ENCODE results near the gene RFLNA. TPM values are rescaled to one million over a fixed set of nuclear protein-coding genes. Genes with fewer than 3 reads are reported as not detected.

The RFLNA gene
- total and polyA plus RNA-seq, 8 donors, result 18.2 to 294 (median 75.8) TPM

DNA sequence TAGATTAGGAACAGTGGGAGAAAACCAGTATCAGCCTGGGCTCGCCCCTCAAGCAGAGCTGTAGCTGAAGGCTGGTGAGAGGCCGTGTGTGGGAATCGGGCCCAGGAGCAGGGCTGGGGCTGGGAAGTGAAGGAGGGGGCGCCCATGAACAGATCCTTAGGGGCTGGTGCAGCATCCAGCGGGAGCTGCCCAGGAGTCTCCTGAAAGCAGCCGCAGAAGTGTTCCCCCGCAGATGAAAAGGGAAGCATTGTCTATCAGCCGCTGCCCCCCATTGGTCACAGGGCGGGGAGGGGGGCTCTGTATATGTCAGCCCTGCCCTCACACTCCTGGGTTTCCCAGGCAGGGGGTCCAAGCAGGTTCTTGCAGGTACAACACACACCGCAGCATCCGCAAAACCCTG, 15.6 kb upstream of the RFLNA start:
- Histone ChIP-seq H3K4me1 (peaks cover 8 to 40% (median 38%) of the 10 kb centered on the region in 4 donors), H3K9me3 (peaks cover 0 to 2% (median 2%) of the 10 kb centered on the region in 4 donors), H3K27ac (no peak overlapping the region), H3K36me3 (no peaks in the 10 kb centered on the region), H3K27me3 (peaks cover 0 to 31% (median 0%) of the 10 kb centered on the region in 3 donors), H3K4me3 (no peak overlapping the region)
- intact Hi-C loops (cut with DNase I; ENCODE audit: low total_unique reads), result no loop called here
- DNase-seq, result no peak
- TF ChIP-seq POLR2AphosphoS5 (IDR thresholded peaks at IDR 0.05) (no peak), EP300 (IDR thresholded peaks at IDR 0.05) (no peak)
- TF ChIP-seq, protein P1, sequence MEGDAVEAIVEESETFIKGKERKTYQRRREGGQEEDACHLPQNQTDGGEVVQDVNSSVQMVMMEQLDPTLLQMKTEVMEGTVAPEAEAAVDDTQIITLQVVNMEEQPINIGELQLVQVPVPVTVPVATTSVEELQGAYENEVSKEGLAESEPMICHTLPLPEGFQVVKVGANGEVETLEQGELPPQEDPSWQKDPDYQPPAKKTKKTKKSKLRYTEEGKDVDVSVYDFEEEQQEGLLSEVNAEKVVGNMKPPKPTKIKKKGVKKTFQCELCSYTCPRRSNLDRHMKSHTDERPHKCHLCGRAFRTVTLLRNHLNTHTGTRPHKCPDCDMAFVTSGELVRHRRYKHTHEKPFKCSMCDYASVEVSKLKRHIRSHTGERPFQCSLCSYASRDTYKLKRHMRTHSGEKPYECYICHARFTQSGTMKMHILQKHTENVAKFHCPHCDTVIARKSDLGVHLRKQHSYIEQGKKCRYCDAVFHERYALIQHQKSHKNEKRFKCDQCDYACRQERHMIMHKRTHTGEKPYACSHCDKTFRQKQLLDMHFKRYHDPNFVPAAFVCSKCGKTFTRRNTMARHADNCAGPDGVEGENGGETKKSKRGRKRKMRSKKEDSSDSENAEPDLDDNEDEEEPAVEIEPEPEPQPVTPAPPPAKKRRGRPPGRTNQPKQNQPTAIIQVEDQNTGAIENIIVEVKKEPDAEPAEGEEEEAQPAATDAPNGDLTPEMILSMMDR (IDR thresholded peaks at IDR 0.05), result no peak
- 73 to 87% (median 85%) methylated on average over 9 to 11 of the region's 11 CpGs for WGBS, 5 donors

DNA sequence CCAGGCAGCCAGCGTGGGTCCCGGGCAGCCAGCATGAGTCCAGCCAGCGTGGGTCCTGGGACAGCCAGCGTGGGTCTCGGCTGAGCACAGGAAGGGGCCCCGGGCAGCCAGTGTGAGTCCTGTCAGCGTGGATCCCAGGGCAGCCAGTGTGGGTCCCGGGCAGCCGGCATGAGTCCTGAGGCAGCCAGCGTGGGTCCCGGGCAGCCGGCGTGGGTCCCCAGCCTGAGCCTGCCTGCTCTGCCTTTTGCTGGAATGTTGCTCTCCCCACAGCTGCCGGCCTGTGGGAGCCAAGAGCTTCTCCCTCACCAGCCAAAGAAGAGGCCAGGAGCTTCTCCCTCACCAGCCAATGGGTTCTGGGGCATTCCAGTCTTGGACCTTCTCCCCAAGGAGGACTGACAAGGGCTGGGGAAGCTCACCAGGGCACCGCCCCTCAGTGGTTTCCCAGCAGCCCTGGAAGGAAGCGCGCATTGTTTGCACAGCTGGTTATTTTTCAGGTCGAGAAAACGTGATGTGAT, 15.0 kb upstream of the RFLNA start:
- Histone ChIP-seq H3K27me3 (peaks cover 0 to 31% (median 0%) of the 10 kb centered on the region in 3 donors), H3K9me3 (peaks cover 0 to 8% (median 7%) of the 10 kb centered on the region in 4 donors), H3K36me3 (no peaks in the 10 kb centered on the region), H3K27ac (no peak overlapping the region), H3K4me3 (no peak overlapping the region), H3K4me1 (peaks cover 8 to 40% (median 38%) of the 10 kb centered on the region in 4 donors)
- intact Hi-C loops (cut with DNase I; ENCODE audit: low total_unique reads), result no loop called here
- 49 to 61% (median 57%) methylated on average over 18 to 19 of the region's 19 CpGs for WGBS, 5 donors
- DNase-seq, result peak in 1 of 2 donors; percentile 65
- TF ChIP-seq, protein P1 (IDR thresholded peaks at IDR 0.05), result no peak
- TF ChIP-seq EP300 (IDR thresholded peaks at IDR 0.05) (no peak), POLR2A (IDR thresholded peaks at IDR 0.05) (no peak), POLR2AphosphoS5 (IDR thresholded peaks at IDR 0.05) (no peak)

DNA sequence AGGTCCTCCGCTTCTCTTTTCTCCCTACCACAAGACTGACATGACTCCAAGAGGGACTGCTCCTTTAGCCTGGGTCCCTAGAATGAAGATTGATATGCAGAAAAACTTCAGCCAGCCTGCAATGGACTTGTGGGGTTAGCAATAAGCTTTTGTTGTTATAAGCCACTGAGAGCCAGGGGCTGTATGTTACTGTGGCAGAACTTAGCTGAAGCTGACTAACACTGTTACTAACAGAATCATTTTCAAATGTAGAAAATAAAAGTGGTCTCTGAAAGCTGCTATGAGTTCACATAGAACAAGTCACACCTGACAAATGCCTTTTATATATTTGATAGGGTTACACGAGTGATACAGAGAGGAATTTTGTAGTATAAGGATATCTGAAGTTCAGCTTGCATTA, 13.6 kb upstream of the RFLNA start:
- WGBS, 5 donors, result 79 to 95% (median 92%) methylated on average over 2 of the region's 2 CpGs
- Histone ChIP-seq H3K9me3 (peaks cover 0 to 11% (median 10%) of the 10 kb centered on the region in 4 donors), H3K4me1 (peaks cover 8 to 40% (median 38%) of the 10 kb centered on the region in 4 donors), H3K27ac (no peak overlapping the region), H3K36me3 (no peaks in the 10 kb centered on the region), H3K4me3 (no peak overlapping the region), H3K27me3 (peaks cover 0 to 26% (median 0%) of the 10 kb centered on the region in 3 donors)
- no peak for DNase-seq
- intact Hi-C loops (cut with DNase I; ENCODE audit: low total_unique reads), result no loop called here
- TF ChIP-seq POLR2A (IDR thresholded peaks at IDR 0.05) (no peak), POLR2AphosphoS5 (IDR thresholded peaks at IDR 0.05) (no peak), EP300 (IDR thresholded peaks at IDR 0.05) (no peak)
- TF ChIP-seq, protein P1 (IDR thresholded peaks at IDR 0.05), result no peak

DNA sequence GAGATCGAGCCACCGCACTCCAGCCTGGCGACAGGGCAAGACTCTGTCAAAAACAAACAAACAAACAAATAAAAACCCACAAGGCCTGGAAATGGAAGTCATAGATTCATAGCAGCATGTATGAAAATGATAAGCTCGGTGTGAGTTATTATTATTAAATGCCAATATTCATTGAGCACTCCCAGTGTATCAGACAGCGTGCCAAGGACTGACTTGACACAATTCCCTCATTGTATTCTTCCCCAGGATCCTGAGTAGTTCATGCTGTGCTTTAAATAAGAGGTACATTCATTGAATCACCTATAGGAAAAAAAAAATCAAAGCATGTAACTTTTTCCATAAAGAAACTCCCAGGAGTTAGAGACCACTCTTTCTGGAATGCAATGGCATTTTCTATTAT, 12.6 kb upstream of the RFLNA start:
- H3K4me1 ChIP-seq, result peaks cover 8 to 38% (median 36%) of the 10 kb centered on the region in 4 donors
- peaks cover 0 to 22% (median 0%) of the 10 kb centered on the region in 3 donors for H3K27me3 ChIP-seq
- no peak overlapping the region for H3K27ac ChIP-seq
- no peak for DNase-seq
- peaks cover 0 to 11% (median 10%) of the 10 kb centered on the region in 4 donors for H3K9me3 ChIP-seq
- intact Hi-C loops (cut with DNase I; ENCODE audit: low total_unique reads), result no loop called here
- H3K4me3 ChIP-seq, result no peak overlapping the region
- no peak for TF ChIP-seq POLR2A (IDR thresholded peaks at IDR 0.05)
- TF ChIP-seq POLR2AphosphoS5 (IDR thresholded peaks at IDR 0.05), result no peak
- no peak for TF ChIP-seq EP300 (IDR thresholded peaks at IDR 0.05)
- TF ChIP-seq, protein P1 (IDR thresholded peaks at IDR 0.05), result no peak
- no peaks in the 10 kb centered on the region for H3K36me3 ChIP-seq
- WGBS, 5 donors, result 76 to 82% (median 81%) methylated on average over 5 of the region's 5 CpGs
